SK-N-SH treated with all-trans-retinoic acid at 6 μM for 48 hours (cell line): ENCODE data around the gene CDK14.

ENCODE experiments used
- ATAC-seq: fragments of 200-7000 bp; cut with Tn5 transposase; 3 replicates; pipeline ENCODE4 v1.9.1; 2020; ENCODE audit warnings: mild to moderate bottlenecking, moderate library complexity
- ARNTL ChIP-seq: fragments of 450-650 bp; formaldehyde crosslinking; IDR thresholded peaks from 2 replicates; pipeline ENCODE4 v1.5.0; 2020; ENCODE audit warnings: low read depth, mild to moderate bottlenecking, moderate library complexity, borderline replicate concordance
- BACH2 ChIP-seq: fragments of 250-450 bp; sonication (Bioruptor Pico); IDR thresholded peaks from 2 replicates; pipeline ENCODE4 v1.9.0; 2021; ENCODE audit warnings: mild to moderate bottlenecking, borderline replicate concordance
- CREB5 ChIP-seq: fragments of 250-450 bp; sonication (Bioruptor Pico); IDR thresholded peaks from 2 replicates; pipeline ENCODE4 v1.5.1; 2020; ENCODE audit warnings: low read depth, mild to moderate bottlenecking, moderate library complexity
- CSDC2 ChIP-seq: fragments of 250-450 bp; sonication (Bioruptor Pico); IDR thresholded peaks from 2 replicates; pipeline ENCODE4 v1.5.0; 2020; ENCODE audit warnings: mild to moderate bottlenecking, moderate library complexity
- ESRRG ChIP-seq: fragments of 250-450 bp; sonication (Bioruptor Pico); IDR thresholded peaks from 2 replicates; pipeline ENCODE4 v1.6.1; 2021; ENCODE audit warnings: mild to moderate bottlenecking
- GLIS3 ChIP-seq: fragments of 250-450 bp; sonication (Bioruptor Pico); IDR thresholded peaks from 2 replicates; pipeline ENCODE4 v1.5.0; 2020; ENCODE audit warnings: mild to moderate bottlenecking, moderate library complexity
- ISL1 ChIP-seq: fragments of 250-450 bp; sonication (Bioruptor Pico); IDR thresholded peaks from 2 replicates; pipeline ENCODE4 v2.1.2; 2022; ENCODE audit warnings: mild to moderate bottlenecking, moderate library complexity
- OSR1 ChIP-seq: fragments of 250-450 bp; sonication (Bioruptor Pico); IDR thresholded peaks from 2 replicates; pipeline ENCODE4 v1.8.0; 2022; ENCODE audit warnings: moderate library complexity, mild to moderate bottlenecking, inconsistent platforms
- PATZ1 ChIP-seq: fragments of 250-450 bp; sonication (Bioruptor Pico); IDR thresholded peaks from 2 replicates; pipeline ENCODE4 v1.8.0; 2020; ENCODE audit warnings: mild to moderate bottlenecking, moderate library complexity, borderline replicate concordance
- PPARA ChIP-seq: fragments of 250-450 bp; sonication (Bioruptor Pico); IDR thresholded peaks from 2 replicates; pipeline ENCODE4 v1.5.0; 2020; ENCODE audit warnings: mild to moderate bottlenecking, borderline replicate concordance
- RARB ChIP-seq: fragments of 250-450 bp; sonication (Bioruptor Pico); IDR thresholded peaks from 2 replicates; pipeline ENCODE4 v1.8.0; 2021; ENCODE audit warnings: mild to moderate bottlenecking, moderate library complexity
- SNAI2 ChIP-seq: fragments of 250-450 bp; sonication (Bioruptor Pico); IDR thresholded peaks from 2 replicates; pipeline ENCODE4 v1.5.0; 2020; ENCODE audit warnings: mild to moderate bottlenecking, moderate library complexity
- TCF4 ChIP-seq: fragments of 250-450 bp; sonication (Bioruptor Pico); IDR thresholded peaks from 2 replicates; pipeline ENCODE4 v1.8.0; 2021; ENCODE audit warnings: mild to moderate bottlenecking, moderate library complexity, borderline replicate concordance
- TOX ChIP-seq: fragments of 250-450 bp; sonication (Bioruptor Pico); IDR thresholded peaks from 2 replicates; pipeline ENCODE4 v1.8.0; 2021; ENCODE audit warnings: mild to moderate bottlenecking, moderate library complexity, borderline replicate concordance
- ZC3H10 ChIP-seq: fragments of 250-450 bp; sonication (Bioruptor Pico); IDR thresholded peaks from 2 replicates; pipeline ENCODE4 v1.5.1; 2021; ENCODE audit warnings: mild to moderate bottlenecking, moderate library complexity
- ZFP3 ChIP-seq: fragments of 250-450 bp; sonication (Bioruptor Pico); IDR thresholded peaks from 2 replicates; pipeline ENCODE4 v1.5.0; 2020; ENCODE audit warnings: mild to moderate bottlenecking, moderate library complexity
- ZFP30 ChIP-seq: fragments of 450-650 bp; formaldehyde crosslinking; IDR thresholded peaks from 2 replicates; pipeline ENCODE4 v1.5.0; 2022; ENCODE audit warnings: mild to moderate bottlenecking, moderate library complexity
- ZNF565 ChIP-seq: fragments of 450-650 bp; formaldehyde crosslinking; conservative IDR thresholded peaks from 2 replicates; pipeline ENCODE4 v1.5.0; 2020; ENCODE audit warnings: low read depth, mild to moderate bottlenecking, moderate library complexity
- ZNF8 ChIP-seq: fragments of 450-650 bp; formaldehyde crosslinking; IDR thresholded peaks from 2 replicates; pipeline ENCODE4 v1.5.0; 2020; ENCODE audit warnings: mild to moderate bottlenecking, moderate library complexity
- TF ChIP-seq, protein P1 (sequence below): fragments of 250-450 bp; sonication (Bioruptor Pico); IDR thresholded peaks from 2 replicates; pipeline ENCODE4 v1.5.1; 2021; ENCODE audit warnings: mild to moderate bottlenecking, moderate library complexity
- TF ChIP-seq, protein P2 (sequence below): fragments of 250-450 bp; sonication (Bioruptor Pico); IDR thresholded peaks from 2 replicates; pipeline ENCODE4 v1.5.0; 2020; ENCODE audit warnings: mild to moderate bottlenecking, moderate library complexity
- TF ChIP-seq, protein P3 (sequence below): fragments of 250-450 bp; sonication (Bioruptor Pico); IDR thresholded peaks from 2 replicates; pipeline ENCODE4 v1.8.0; 2021; ENCODE audit warnings: low read depth, mild to moderate bottlenecking, moderate library complexity, borderline replicate concordance

Gene CDK14

DNA sequence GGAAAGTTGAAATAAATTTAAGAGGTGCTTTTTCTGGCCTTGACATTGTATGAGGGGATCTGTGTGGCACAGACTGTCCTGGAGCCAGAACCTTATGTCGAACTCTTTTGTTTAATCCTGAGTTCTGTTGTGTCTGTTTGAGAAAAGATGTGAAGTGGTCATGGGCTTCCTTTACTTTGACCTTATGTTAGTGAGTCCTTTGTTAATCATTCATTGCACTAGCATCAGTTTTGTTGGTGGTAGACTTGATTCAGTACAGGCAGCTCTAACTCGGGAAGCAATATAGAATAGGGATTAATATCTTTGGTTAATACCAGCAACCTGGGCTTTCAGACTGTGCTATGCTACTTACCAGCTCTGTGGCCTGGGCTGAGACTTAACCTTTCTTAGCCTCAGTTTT, 544.2 kb downstream of the CDK14 start:
- ATAC-seq = no peak
- TF ChIP-seq SNAI2 (CRISPR knock-in tag) (no peak), OSR1 (CRISPR knock-in tag) (no peak), TCF4 (no peak), RARB (CRISPR knock-in tag) (no peak), ARNTL (CRISPR knock-in tag) (no peak), ZNF8 (CRISPR knock-in tag) (no peak), CSDC2 (no peak), BACH2 (CRISPR knock-in tag) (no peak), PPARA (CRISPR knock-in tag) (no peak), ZFP3 (CRISPR knock-in tag) (no peak), GLIS3 (CRISPR knock-in tag) (no peak), CREB5 (no peak), ISL1 (CRISPR knock-in tag) (no peak), PATZ1 (no peak), ZFP30 (CRISPR knock-in tag) (no peak), ESRRG (CRISPR knock-in tag) (no peak), ZNF565 (CRISPR knock-in tag) (no peak)
- TF ChIP-seq, protein P1, sequence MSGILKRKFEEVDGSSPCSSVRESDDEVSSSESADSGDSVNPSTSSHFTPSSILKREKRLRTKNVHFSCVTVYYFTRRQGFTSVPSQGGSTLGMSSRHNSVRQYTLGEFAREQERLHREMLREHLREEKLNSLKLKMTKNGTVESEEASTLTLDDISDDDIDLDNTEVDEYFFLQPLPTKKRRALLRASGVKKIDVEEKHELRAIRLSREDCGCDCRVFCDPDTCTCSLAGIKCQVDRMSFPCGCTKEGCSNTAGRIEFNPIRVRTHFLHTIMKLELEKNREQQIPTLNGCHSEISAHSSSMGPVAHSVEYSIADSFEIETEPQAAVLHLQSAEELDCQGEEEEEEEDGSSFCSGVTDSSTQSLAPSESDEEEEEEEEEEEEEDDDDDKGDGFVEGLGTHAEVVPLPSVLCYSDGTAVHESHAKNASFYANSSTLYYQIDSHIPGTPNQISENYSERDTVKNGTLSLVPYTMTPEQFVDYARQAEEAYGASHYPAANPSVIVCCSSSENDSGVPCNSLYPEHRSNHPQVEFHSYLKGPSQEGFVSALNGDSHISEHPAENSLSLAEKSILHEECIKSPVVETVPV = no peak

DNA sequence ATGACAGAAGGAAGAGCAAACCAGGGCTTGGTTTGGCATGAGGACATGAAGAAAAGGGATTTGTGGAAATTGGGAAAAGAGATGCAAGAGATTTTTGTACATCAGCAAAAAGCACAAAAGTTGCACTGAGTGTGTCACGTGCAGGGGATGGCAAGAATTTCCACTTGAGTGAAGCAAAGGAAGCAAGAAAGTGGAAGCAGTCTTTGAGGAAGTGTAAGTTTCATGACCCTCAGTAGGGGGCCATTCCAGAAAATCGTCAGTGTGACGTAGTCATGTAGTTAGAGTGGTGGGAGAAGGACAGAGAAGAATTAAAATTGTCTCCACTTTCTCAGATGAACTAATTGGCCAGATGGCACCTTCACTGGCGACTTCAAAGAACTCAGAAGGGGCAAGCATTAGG, 544.9 kb downstream of the CDK14 start:
- ATAC-seq = no peak
- TF ChIP-seq ZC3H10 (no peak), ZNF565 (CRISPR knock-in tag) (no peak), TOX (no peak), RARB (CRISPR knock-in tag) (no peak), CSDC2 (no peak), SNAI2 (CRISPR knock-in tag) (no peak), TCF4 (no peak), OSR1 (CRISPR knock-in tag) (no peak), GLIS3 (CRISPR knock-in tag) (no peak), PPARA (CRISPR knock-in tag) (no peak), BACH2 (CRISPR knock-in tag) (no peak), ESRRG (CRISPR knock-in tag) (no peak), PATZ1 (no peak), CREB5 (no peak), ZFP3 (CRISPR knock-in tag) (no peak)
- TF ChIP-seq, protein P2, sequence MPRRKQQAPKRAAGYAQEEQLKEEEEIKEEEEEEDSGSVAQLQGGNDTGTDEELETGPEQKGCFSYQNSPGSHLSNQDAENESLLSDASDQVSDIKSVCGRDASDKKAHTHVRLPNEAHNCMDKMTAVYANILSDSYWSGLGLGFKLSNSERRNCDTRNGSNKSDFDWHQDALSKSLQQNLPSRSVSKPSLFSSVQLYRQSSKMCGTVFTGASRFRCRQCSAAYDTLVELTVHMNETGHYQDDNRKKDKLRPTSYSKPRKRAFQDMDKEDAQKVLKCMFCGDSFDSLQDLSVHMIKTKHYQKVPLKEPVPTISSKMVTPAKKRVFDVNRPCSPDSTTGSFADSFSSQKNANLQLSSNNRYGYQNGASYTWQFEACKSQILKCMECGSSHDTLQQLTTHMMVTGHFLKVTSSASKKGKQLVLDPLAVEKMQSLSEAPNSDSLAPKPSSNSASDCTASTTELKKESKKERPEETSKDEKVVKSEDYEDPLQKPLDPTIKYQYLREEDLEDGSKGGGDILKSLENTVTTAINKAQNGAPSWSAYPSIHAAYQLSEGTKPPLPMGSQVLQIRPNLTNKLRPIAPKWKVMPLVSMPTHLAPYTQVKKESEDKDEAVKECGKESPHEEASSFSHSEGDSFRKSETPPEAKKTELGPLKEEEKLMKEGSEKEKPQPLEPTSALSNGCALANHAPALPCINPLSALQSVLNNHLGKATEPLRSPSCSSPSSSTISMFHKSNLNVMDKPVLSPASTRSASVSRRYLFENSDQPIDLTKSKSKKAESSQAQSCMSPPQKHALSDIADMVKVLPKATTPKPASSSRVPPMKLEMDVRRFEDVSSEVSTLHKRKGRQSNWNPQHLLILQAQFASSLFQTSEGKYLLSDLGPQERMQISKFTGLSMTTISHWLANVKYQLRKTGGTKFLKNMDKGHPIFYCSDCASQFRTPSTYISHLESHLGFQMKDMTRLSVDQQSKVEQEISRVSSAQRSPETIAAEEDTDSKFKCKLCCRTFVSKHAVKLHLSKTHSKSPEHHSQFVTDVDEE (CRISPR knock-in tag) = no peak
- TF ChIP-seq, protein P3, sequence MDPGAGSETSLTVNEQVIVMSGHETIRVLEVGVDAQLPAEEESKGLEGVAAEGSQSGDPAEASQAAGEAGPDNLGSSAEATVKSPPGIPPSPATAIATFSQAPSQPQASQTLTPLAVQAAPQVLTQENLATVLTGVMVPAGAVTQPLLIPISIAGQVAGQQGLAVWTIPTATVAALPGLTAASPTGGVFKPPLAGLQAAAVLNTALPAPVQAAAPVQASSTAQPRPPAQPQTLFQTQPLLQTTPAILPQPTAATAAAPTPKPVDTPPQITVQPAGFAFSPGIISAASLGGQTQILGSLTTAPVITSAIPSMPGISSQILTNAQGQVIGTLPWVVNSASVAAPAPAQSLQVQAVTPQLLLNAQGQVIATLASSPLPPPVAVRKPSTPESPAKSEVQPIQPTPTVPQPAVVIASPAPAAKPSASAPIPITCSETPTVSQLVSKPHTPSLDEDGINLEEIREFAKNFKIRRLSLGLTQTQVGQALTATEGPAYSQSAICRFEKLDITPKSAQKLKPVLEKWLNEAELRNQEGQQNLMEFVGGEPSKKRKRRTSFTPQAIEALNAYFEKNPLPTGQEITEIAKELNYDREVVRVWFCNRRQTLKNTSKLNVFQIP (CRISPR knock-in tag) = no peak
- TF ChIP-seq, protein P1 = no peak
